Endothelial cell of umbilical vein (primary cell): ENCODE data around the gene IGF2BP1.

Experiments used
- FOS ChIP-seq: IDR thresholded peaks from 2 replicates; pipeline ENCODE4 v1.6.1; 2011; ENCODE audit warnings: mild to moderate bottlenecking, low read length, moderate library complexity, borderline replicate concordance; ENCODE audit not compliant: insufficient read depth
- JUN ChIP-seq: IDR thresholded peaks from 2 replicates; pipeline ENCODE4 v1.6.1; 2011; ENCODE audit warnings: borderline replicate concordance, low read depth; ENCODE audit not compliant: insufficient read length, insufficient read depth
- POLR2A ChIP-seq: IDR thresholded peaks from 2 replicates; pipeline ENCODE4 v1.6.1; 2012; ENCODE audit warnings: low read depth, mild to moderate bottlenecking, control low read depth, low read length
- POLR2AphosphoS5 ChIP-seq: IDR thresholded peaks from 2 replicates; pipeline ENCODE4 v1.6.1; 2012; ENCODE audit warnings: low read depth, mild to moderate bottlenecking, control low read depth, low read length, moderate library complexity; ENCODE audit not compliant: insufficient read depth
- TF ChIP-seq, protein P1 (sequence below), 2 donors: IDR thresholded peaks; 1 replicate in 1 of 2; 2 replicates in 1 of 2; pipeline ENCODE4 v1.5.1; 2011; ENCODE audit warnings: low read length in 2 of 2, mild to moderate bottlenecking in 2 of 2, moderate library complexity in 2 of 2, control low read depth in 1 of 2, inconsistent platforms in 1 of 2, low read depth in 1 of 2; ENCODE audit not compliant: insufficient read depth in 1 of 2; ENCODE audit errors: extremely low read depth in 1 of 2

- TF ChIP-seq POLR2AphosphoS5 (peak; percentile 24), JUN (no peak), POLR2A (no peak), FOS (peak; percentile 46)
- TF ChIP-seq, protein P1, sequence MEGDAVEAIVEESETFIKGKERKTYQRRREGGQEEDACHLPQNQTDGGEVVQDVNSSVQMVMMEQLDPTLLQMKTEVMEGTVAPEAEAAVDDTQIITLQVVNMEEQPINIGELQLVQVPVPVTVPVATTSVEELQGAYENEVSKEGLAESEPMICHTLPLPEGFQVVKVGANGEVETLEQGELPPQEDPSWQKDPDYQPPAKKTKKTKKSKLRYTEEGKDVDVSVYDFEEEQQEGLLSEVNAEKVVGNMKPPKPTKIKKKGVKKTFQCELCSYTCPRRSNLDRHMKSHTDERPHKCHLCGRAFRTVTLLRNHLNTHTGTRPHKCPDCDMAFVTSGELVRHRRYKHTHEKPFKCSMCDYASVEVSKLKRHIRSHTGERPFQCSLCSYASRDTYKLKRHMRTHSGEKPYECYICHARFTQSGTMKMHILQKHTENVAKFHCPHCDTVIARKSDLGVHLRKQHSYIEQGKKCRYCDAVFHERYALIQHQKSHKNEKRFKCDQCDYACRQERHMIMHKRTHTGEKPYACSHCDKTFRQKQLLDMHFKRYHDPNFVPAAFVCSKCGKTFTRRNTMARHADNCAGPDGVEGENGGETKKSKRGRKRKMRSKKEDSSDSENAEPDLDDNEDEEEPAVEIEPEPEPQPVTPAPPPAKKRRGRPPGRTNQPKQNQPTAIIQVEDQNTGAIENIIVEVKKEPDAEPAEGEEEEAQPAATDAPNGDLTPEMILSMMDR (IDR thresholded peaks at IDR 0.05; ENCODE audit: extremely low read depth in 1 of 2, insufficient read depth in 1 of 2, low read depth in 1 of 2, low read length in 2 of 2): no peak
Observed at GRCh38 chr17:48961516-48962233, 35.5 kb upstream of the IGF2BP1 start.
